ENCODE measurements around the gene IQSEC3. TPM values are rescaled to one million over a fixed set of nuclear protein-coding genes. Genes with fewer than 3 reads are reported as not detected.
"Not testable (repeated sequence)": the region's sequence is repeated elsewhere in the genome, so short reads cannot be mapped to it uniquely, and the experiment has no call there.

Gene IQSEC3
- total RNA-seq, 4 donors from 2014 or later = 0.02 to 0.36 (median 0.07) TPM

- H3K27ac ChIP-seq = no peak overlapping the region
- H3K9me3 ChIP-seq = no peaks in the 10 kb centered on the region
- H3K36me3 ChIP-seq = peaks cover 0 to 15% of the 10 kb centered on the region in 2 donors
- TF ChIP-seq CTCF (IDR thresholded peaks at IDR 0.05 in 4 of 5, conservative IDR thresholded peaks at IDR 0.05 in 1 of 5) (no peak), POLR2A (IDR thresholded peaks at IDR 0.05) (no peak)
- intact Hi-C loops (cut with DNase I; ENCODE audit: low total_unique reads) = no loop called here
- no peaks in the 10 kb centered on the region for H3K27me3 ChIP-seq
- ATAC-seq = no peak
- DNase-seq = no peak
- H3K4me1 ChIP-seq = no peaks in the 10 kb centered on the region
- no peak overlapping the region for H3K4me3 ChIP-seq
- in situ Hi-C loops (cut with MboI; ENCODE audit: low sequenced_read_pairs in 4 of 4) = no loop called here
Measured at GRCh38 chr12:22190-22529, 44.4 kb upstream of the IQSEC3 start.

GRCh38 chr12:22530-23201 is 43.9 kb upstream of the IQSEC3 start:
- intact Hi-C loops (cut with DNase I; ENCODE audit: low total_unique reads) = no loop called here
- Histone ChIP-seq H3K27me3 (no peaks in the 10 kb centered on the region), H3K9me3 (no peaks in the 10 kb centered on the region), H3K4me3 (no peak overlapping the region), H3K4me1 (no peaks in the 10 kb centered on the region), H3K36me3 (peaks cover 0 to 15% of the 10 kb centered on the region in 2 donors), H3K27ac (no peak overlapping the region)
- no peak for TF ChIP-seq CTCF (IDR thresholded peaks at IDR 0.05 in 4 of 5, conservative IDR thresholded peaks at IDR 0.05 in 1 of 5)
- no peak for TF ChIP-seq POLR2A (IDR thresholded peaks at IDR 0.05)
- no peak for ATAC-seq
- in situ Hi-C loops (cut with MboI; ENCODE audit: low sequenced_read_pairs in 4 of 4) = no loop called here
- no peak for DNase-seq

- ATAC-seq; DNase-seq; intact Hi-C loops (cut with DNase I; ENCODE audit: low total_unique reads); H3K4me3 ChIP-seq; H3K36me3 ChIP-seq; in situ Hi-C loops (cut with MboI; ENCODE audit: low sequenced_read_pairs in 4 of 4); H3K27me3 ChIP-seq; H3K9me3 ChIP-seq; H3K27ac ChIP-seq; H3K4me1 ChIP-seq: not testable (repeated sequence)
Measured at GRCh38 chr12:27904-28303, 38.7 kb upstream of the IQSEC3 start.

- H3K4me3 ChIP-seq; DNase-seq; H3K36me3 ChIP-seq; ATAC-seq; H3K27me3 ChIP-seq; H3K4me1 ChIP-seq; in situ Hi-C loops (cut with MboI; ENCODE audit: low sequenced_read_pairs in 4 of 4); H3K27ac ChIP-seq; H3K9me3 ChIP-seq; intact Hi-C loops (cut with DNase I; ENCODE audit: low total_unique reads): not testable (repeated sequence)
Measured at GRCh38 chr12:38775-39174, 27.8 kb upstream of the IQSEC3 start.

- in situ Hi-C loops (cut with MboI; ENCODE audit: low sequenced_read_pairs in 4 of 4); DNase-seq; H3K27me3 ChIP-seq; H3K4me3 ChIP-seq; ATAC-seq; H3K4me1 ChIP-seq; H3K9me3 ChIP-seq; H3K36me3 ChIP-seq; intact Hi-C loops (cut with DNase I; ENCODE audit: low total_unique reads); H3K27ac ChIP-seq: not testable (repeated sequence)
Measured at GRCh38 chr12:39555-40265, 26.9 kb upstream of the IQSEC3 start.

- ATAC-seq; in situ Hi-C loops (cut with MboI; ENCODE audit: low sequenced_read_pairs in 4 of 4): not testable (repeated sequence)
Measured at GRCh38 chr12:44352-44751, 22.2 kb upstream of the IQSEC3 start.

GRCh38 chr12:45235-45990 is 21.2 kb upstream of the IQSEC3 start:
- peaks cover 0 to 12% (median 3%) of the 10 kb centered on the region in 3 donors for H3K27me3 ChIP-seq
- H3K4me1 ChIP-seq; H3K36me3 ChIP-seq; ATAC-seq; H3K9me3 ChIP-seq; intact Hi-C loops (cut with DNase I; ENCODE audit: low total_unique reads); DNase-seq; H3K27ac ChIP-seq; in situ Hi-C loops (cut with MboI; ENCODE audit: low sequenced_read_pairs in 4 of 4); H3K4me3 ChIP-seq: not testable (repeated sequence)

More at GRCh38 chr12:44352-44751, 22.2 kb upstream of the IQSEC3 start:
- H3K4me3 ChIP-seq; DNase-seq; H3K9me3 ChIP-seq; intact Hi-C loops (cut with DNase I; ENCODE audit: low total_unique reads); H3K27ac ChIP-seq; H3K36me3 ChIP-seq; H3K27me3 ChIP-seq; H3K4me1 ChIP-seq: not testable (repeated sequence)

- in situ Hi-C loops (cut with MboI; ENCODE audit: low sequenced_read_pairs in 4 of 4); DNase-seq; H3K27ac ChIP-seq; intact Hi-C loops (cut with DNase I; ENCODE audit: low total_unique reads); H3K9me3 ChIP-seq; H3K4me3 ChIP-seq; H3K36me3 ChIP-seq; H3K4me1 ChIP-seq: not testable (repeated sequence)
- ATAC-seq = peak; percentile 30 to 45
- H3K27me3 ChIP-seq = peaks cover 0 to 12% (median 3%) of the 10 kb centered on the region in 3 donors
Measured at GRCh38 chr12:45991-46358, 20.6 kb upstream of the IQSEC3 start.

- H3K27me3 ChIP-seq = peaks cover 0 to 12% (median 3%) of the 10 kb centered on the region in 3 donors
- H3K4me1 ChIP-seq; ATAC-seq; H3K9me3 ChIP-seq; in situ Hi-C loops (cut with MboI; ENCODE audit: low sequenced_read_pairs in 4 of 4); DNase-seq; intact Hi-C loops (cut with DNase I; ENCODE audit: low total_unique reads); H3K4me3 ChIP-seq; H3K27ac ChIP-seq; H3K36me3 ChIP-seq: not testable (repeated sequence)
Measured at GRCh38 chr12:46542-46941, 20.0 kb upstream of the IQSEC3 start.
